Measurements from ENCODE around the gene LPAR1.

LPAR1 gene

GRCh38 chr9:110891760-110892159, 146.5 kb downstream of the LPAR1 start:
- Histone ChIP-seq H3K4me1 (ENCODE audit: control insufficient read depth, insufficient read depth, low read length) (no peaks in the 10 kb centered on the region), H3K27me3 (ENCODE audit: control insufficient read depth, insufficient read depth, low read length, poor library complexity, severe bottlenecking) (no peaks in the 10 kb centered on the region), H3K36me3 (ENCODE audit: control insufficient read depth, insufficient read depth, low read length) (no peaks in the 10 kb centered on the region), H3K9me3 (ENCODE audit: control insufficient read depth, low read length) (no peaks in the 10 kb centered on the region), H3K4me3 (ENCODE audit: insufficient read depth, low read depth, low read length) (no peak overlapping the region), H3K27ac (ENCODE audit: insufficient read depth, low read depth, low read length, poor library complexity, severe bottlenecking) (no peak overlapping the region)
- 98 to 100% methylated on average over 3 of the region's 3 CpGs for WGBS, 2 experiments

DNA sequence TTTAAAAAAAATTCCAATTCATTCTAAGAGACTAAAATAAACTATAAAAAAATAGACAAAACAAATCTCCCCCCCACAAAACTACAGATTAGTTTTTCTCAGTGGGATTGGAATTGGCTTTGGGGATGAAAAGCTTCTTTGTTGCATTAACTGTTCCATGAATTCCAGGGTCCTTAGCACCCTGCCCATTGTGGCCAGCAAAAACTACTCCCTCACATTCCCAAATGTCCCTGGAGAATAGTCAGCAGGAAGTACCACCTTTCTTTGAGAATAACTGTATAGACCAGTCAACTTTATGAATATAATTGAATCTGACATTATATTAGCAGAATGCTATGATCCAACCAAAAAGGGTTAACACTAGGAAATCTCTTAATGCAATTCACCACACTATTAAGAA, 147.9 kb downstream of the LPAR1 start:
- Histone ChIP-seq H3K4me1 (ENCODE audit: control insufficient read depth, insufficient read depth, low read length) (no peaks in the 10 kb centered on the region), H3K4me3 (ENCODE audit: insufficient read depth, low read depth, low read length) (no peak overlapping the region), H3K27me3 (ENCODE audit: control insufficient read depth, insufficient read depth, low read length, poor library complexity, severe bottlenecking) (no peaks in the 10 kb centered on the region), H3K9me3 (ENCODE audit: control insufficient read depth, low read length) (no peaks in the 10 kb centered on the region), H3K27ac (ENCODE audit: insufficient read depth, low read depth, low read length, poor library complexity, severe bottlenecking) (no peak overlapping the region), H3K36me3 (ENCODE audit: control insufficient read depth, insufficient read depth, low read length) (no peaks in the 10 kb centered on the region)

GRCh38 chr9:110887276-110887675, 151.0 kb downstream of the LPAR1 start:
- whole genome bisulfite sequencing, 2 experiments, result no CpG with 5 or more reads among the region's 3 CpGs

DNA sequence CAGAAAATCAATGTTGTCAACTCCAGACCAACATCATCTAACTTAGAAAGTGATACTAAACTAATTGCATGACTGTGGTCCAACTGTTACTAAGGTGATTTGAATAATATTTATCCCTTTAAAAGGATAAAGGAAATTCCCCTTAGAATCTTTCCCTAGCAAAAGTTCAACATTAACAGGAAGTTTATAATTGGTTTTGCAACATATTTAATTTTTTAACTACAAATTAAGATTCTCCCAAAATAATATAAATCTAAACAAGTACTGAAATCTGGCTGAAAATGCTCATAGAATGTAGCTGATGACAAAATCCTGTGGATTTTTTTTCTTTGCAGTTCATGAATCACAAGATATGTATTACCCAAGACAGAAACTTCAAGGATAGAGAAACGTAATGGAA, 151.4 kb downstream of the LPAR1 start:
- Histone ChIP-seq H3K27ac (ENCODE audit: insufficient read depth, low read depth, low read length, poor library complexity, severe bottlenecking) (no peak overlapping the region), H3K4me3 (ENCODE audit: insufficient read depth, low read depth, low read length) (no peak overlapping the region), H3K9me3 (ENCODE audit: control insufficient read depth, low read length) (no peaks in the 10 kb centered on the region), H3K36me3 (ENCODE audit: control insufficient read depth, insufficient read depth, low read length) (no peaks in the 10 kb centered on the region), H3K4me1 (ENCODE audit: control insufficient read depth, insufficient read depth, low read length) (no peaks in the 10 kb centered on the region), H3K27me3 (ENCODE audit: control insufficient read depth, insufficient read depth, low read length, poor library complexity, severe bottlenecking) (no peaks in the 10 kb centered on the region)
- no CpG with 5 or more reads among the region's 1 CpG for WGBS, 2 experiments

More at GRCh38 chr9:110887276-110887675, 151.0 kb downstream of the LPAR1 start:
- Histone ChIP-seq H3K4me1 (ENCODE audit: control insufficient read depth, insufficient read depth, low read length) (no peaks in the 10 kb centered on the region), H3K36me3 (ENCODE audit: control insufficient read depth, insufficient read depth, low read length) (no peaks in the 10 kb centered on the region), H3K9me3 (ENCODE audit: control insufficient read depth, low read length) (no peaks in the 10 kb centered on the region), H3K27me3 (ENCODE audit: control insufficient read depth, insufficient read depth, low read length, poor library complexity, severe bottlenecking) (no peaks in the 10 kb centered on the region), H3K27ac (ENCODE audit: insufficient read depth, low read depth, low read length, poor library complexity, severe bottlenecking) (no peak overlapping the region), H3K4me3 (ENCODE audit: insufficient read depth, low read depth, low read length) (no peak overlapping the region)

GRCh38 chr9:110880189-110880588, 158.1 kb downstream of the LPAR1 start:
- Histone ChIP-seq H3K9me3 (ENCODE audit: control insufficient read depth, low read length) (no peaks in the 10 kb centered on the region), H3K4me1 (ENCODE audit: control insufficient read depth, insufficient read depth, low read length) (peaks cover 4% of the 10 kb centered on the region), H3K4me3 (ENCODE audit: insufficient read depth, low read depth, low read length) (no peak overlapping the region), H3K36me3 (ENCODE audit: control insufficient read depth, insufficient read depth, low read length) (no peaks in the 10 kb centered on the region), H3K27me3 (ENCODE audit: control insufficient read depth, insufficient read depth, low read length, poor library complexity, severe bottlenecking) (no peaks in the 10 kb centered on the region), H3K27ac (ENCODE audit: insufficient read depth, low read depth, low read length, poor library complexity, severe bottlenecking) (no peak overlapping the region)
- 88 to 93% methylated on average over 3 of the region's 3 CpGs for WGBS, 2 experiments

GRCh38 chr9:110877374-110877773, 160.9 kb downstream of the LPAR1 start:
- H3K4me1 ChIP-seq (ENCODE audit: control insufficient read depth, insufficient read depth, low read length), result peaks cover 4% of the 10 kb centered on the region
- H3K36me3 ChIP-seq (ENCODE audit: control insufficient read depth, insufficient read depth, low read length), result no peaks in the 10 kb centered on the region
- no peak overlapping the region for H3K27ac ChIP-seq (ENCODE audit: insufficient read depth, low read depth, low read length, poor library complexity, severe bottlenecking)
- H3K9me3 ChIP-seq (ENCODE audit: control insufficient read depth, low read length), result no peaks in the 10 kb centered on the region
- H3K27me3 ChIP-seq (ENCODE audit: control insufficient read depth, insufficient read depth, low read length, poor library complexity, severe bottlenecking), result no peaks in the 10 kb centered on the region
- no peak overlapping the region for H3K4me3 ChIP-seq (ENCODE audit: insufficient read depth, low read depth, low read length)

DNA sequence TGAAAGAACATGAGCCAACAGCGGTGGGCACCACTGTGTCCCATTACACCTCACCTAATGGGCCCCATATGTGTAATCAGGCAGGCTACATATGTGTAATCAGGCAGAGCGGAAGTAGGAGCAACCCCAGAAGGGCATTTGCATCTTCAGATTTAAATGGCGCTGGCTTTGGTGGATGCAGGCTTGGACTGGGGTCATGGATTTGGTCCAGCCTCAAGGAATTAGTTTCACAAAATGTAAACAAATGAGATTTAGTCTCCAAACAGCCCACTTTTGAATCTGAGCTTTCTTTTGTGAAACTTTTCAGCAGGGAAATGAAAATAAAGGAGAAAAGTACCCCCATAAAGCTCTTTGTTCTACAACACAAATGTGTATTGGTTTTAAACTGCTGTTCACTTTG, 161.3 kb downstream of the LPAR1 start:
- peaks cover 4% of the 10 kb centered on the region for H3K4me1 ChIP-seq (ENCODE audit: control insufficient read depth, insufficient read depth, low read length)
- no peak overlapping the region for H3K4me3 ChIP-seq (ENCODE audit: insufficient read depth, low read depth, low read length)
- H3K9me3 ChIP-seq (ENCODE audit: control insufficient read depth, low read length), result no peaks in the 10 kb centered on the region
- no peaks in the 10 kb centered on the region for H3K27me3 ChIP-seq (ENCODE audit: control insufficient read depth, insufficient read depth, low read length, poor library complexity, severe bottlenecking)
- H3K36me3 ChIP-seq (ENCODE audit: control insufficient read depth, insufficient read depth, low read length), result no peaks in the 10 kb centered on the region
- no peak overlapping the region for H3K27ac ChIP-seq (ENCODE audit: insufficient read depth, low read depth, low read length, poor library complexity, severe bottlenecking)
- WGBS, 2 experiments, result 92 to 97% methylated on average over 3 of the region's 3 CpGs

GRCh38 chr9:110874963-110875674, 163.2 kb downstream of the LPAR1 start:
- H3K27ac ChIP-seq (ENCODE audit: insufficient read depth, low read depth, low read length, poor library complexity, severe bottlenecking), result no peak overlapping the region
- 87% methylated on average over 12 to 14 of the region's 14 CpGs for WGBS, 2 experiments
- no peaks in the 10 kb centered on the region for H3K9me3 ChIP-seq (ENCODE audit: control insufficient read depth, low read length)
- H3K4me1 ChIP-seq (ENCODE audit: control insufficient read depth, insufficient read depth, low read length), result peaks cover under 1% of the 10 kb centered on the region
- H3K36me3 ChIP-seq (ENCODE audit: control insufficient read depth, insufficient read depth, low read length), result no peaks in the 10 kb centered on the region
- no peak overlapping the region for H3K4me3 ChIP-seq (ENCODE audit: insufficient read depth, low read depth, low read length)
- no peaks in the 10 kb centered on the region for H3K27me3 ChIP-seq (ENCODE audit: control insufficient read depth, insufficient read depth, low read length, poor library complexity, severe bottlenecking)

GRCh38 chr9:110872920-110873319, 165.3 kb downstream of the LPAR1 start:
- 91 to 96% methylated on average over 5 to 6 of the region's 6 CpGs for WGBS, 2 experiments
- no peak overlapping the region for H3K27ac ChIP-seq (ENCODE audit: insufficient read depth, low read depth, low read length, poor library complexity, severe bottlenecking)
- no peaks in the 10 kb centered on the region for H3K9me3 ChIP-seq (ENCODE audit: control insufficient read depth, low read length)
- no peaks in the 10 kb centered on the region for H3K36me3 ChIP-seq (ENCODE audit: control insufficient read depth, insufficient read depth, low read length)
- H3K4me3 ChIP-seq (ENCODE audit: insufficient read depth, low read depth, low read length), result no peak overlapping the region
- H3K4me1 ChIP-seq (ENCODE audit: control insufficient read depth, insufficient read depth, low read length), result no peaks in the 10 kb centered on the region
- H3K27me3 ChIP-seq (ENCODE audit: control insufficient read depth, insufficient read depth, low read length, poor library complexity, severe bottlenecking), result no peaks in the 10 kb centered on the region

DNA sequence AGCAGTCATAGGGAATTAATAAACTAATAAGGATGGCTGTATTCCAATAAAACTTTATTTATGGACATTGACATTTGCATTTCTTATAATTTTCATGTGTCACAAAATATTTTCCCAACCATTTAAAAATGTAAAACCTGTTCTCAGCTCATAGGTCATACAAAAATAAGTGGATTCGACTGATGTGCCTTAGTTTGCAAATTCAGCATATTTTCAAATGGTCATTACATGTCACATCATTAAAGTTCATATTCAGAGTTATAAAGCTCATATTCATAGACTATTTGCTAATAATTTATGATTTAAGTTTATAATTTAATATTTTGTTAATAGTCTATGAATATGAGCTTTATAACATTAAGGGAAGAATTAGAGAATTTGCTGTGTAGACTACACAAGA, 166.5 kb downstream of the LPAR1 start:
- H3K9me3 ChIP-seq (ENCODE audit: control insufficient read depth, low read length), result no peaks in the 10 kb centered on the region
- no peak overlapping the region for H3K4me3 ChIP-seq (ENCODE audit: insufficient read depth, low read depth, low read length)
- 83 to 100% methylated on average over 1 of the region's 1 CpG for WGBS, 2 experiments
- H3K36me3 ChIP-seq (ENCODE audit: control insufficient read depth, insufficient read depth, low read length), result no peaks in the 10 kb centered on the region
- H3K27ac ChIP-seq (ENCODE audit: insufficient read depth, low read depth, low read length, poor library complexity, severe bottlenecking), result no peak overlapping the region
- H3K27me3 ChIP-seq (ENCODE audit: control insufficient read depth, insufficient read depth, low read length, poor library complexity, severe bottlenecking), result no peaks in the 10 kb centered on the region
- H3K4me1 ChIP-seq (ENCODE audit: control insufficient read depth, insufficient read depth, low read length), result no peaks in the 10 kb centered on the region

DNA sequence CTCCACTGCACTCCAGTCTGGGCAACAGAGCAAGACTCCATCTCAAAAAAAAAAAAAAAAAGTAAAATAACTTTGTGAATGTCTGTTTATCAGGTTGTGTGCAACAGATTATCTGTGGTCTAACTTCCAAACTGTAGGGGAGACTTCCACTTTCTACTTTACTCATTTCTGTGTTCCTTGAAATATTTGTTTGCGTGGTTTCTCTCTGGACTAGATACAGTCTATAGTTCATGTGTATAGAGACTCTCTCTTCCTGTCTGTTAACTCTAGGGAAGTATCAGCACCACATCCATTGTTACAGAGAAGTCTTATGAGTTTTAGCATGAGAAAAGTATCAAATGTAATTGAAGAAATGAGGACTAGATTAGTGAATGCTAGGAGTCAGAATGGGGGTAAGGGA, 168.3 kb downstream of the LPAR1 start:
- H3K4me3 ChIP-seq (ENCODE audit: insufficient read depth, low read depth, low read length), result no peak overlapping the region
- no peaks in the 10 kb centered on the region for H3K36me3 ChIP-seq (ENCODE audit: control insufficient read depth, insufficient read depth, low read length)
- no peaks in the 10 kb centered on the region for H3K4me1 ChIP-seq (ENCODE audit: control insufficient read depth, insufficient read depth, low read length)
- H3K27me3 ChIP-seq (ENCODE audit: control insufficient read depth, insufficient read depth, low read length, poor library complexity, severe bottlenecking), result no peaks in the 10 kb centered on the region
- WGBS, 2 experiments, result 100% methylated on average over 1 of the region's 1 CpG; no CpG with 5 or more reads in 1 of the 2 experiments
- no peak overlapping the region for H3K27ac ChIP-seq (ENCODE audit: insufficient read depth, low read depth, low read length, poor library complexity, severe bottlenecking)
- no peaks in the 10 kb centered on the region for H3K9me3 ChIP-seq (ENCODE audit: control insufficient read depth, low read length)

All from ectodermal cell (in vitro differentiated cells).